ENCODE measurements around the gene RTL1. TPM values are rescaled to one million over a fixed set of nuclear protein-coding genes. Genes with fewer than 3 reads are reported as not detected.

Gene RTL1
- total and polyA plus RNA-seq, 2 donors (not counting 3 experiments of a cell fraction or from before 2014, with no cell fraction given): not detected

GRCh38 chr14:100861188-100861936 is 42.2 kb downstream of the RTL1 start:
- intact Hi-C loops (cut with micrococcal nuclease): no loop called here
- Histone ChIP-seq H4K20me1 (replicated peaks; ENCODE audit: control insufficient read depth, extremely low read depth, insufficient read depth, low read length) (no peaks in the 10 kb centered on the region), H3K27me3 (ENCODE audit: control insufficient read depth in 2 of 2, insufficient read depth in 2 of 2, low read length in 2 of 2) (no peaks in the 10 kb centered on the region), H3K4me1 (ENCODE audit: control insufficient read depth, extremely low read depth, insufficient read depth, low read length) (no peaks in the 10 kb centered on the region), H3K9me3 (replicated peaks; ENCODE audit: control insufficient read depth, insufficient read depth, low read length) (no peaks in the 10 kb centered on the region), H3K4me3 (replicated peaks in 1 of 3; ENCODE audit: insufficient read depth in 1 of 3, low read depth in 1 of 3, low read length in 3 of 3) (no peak overlapping the region), H3K79me2 (ENCODE audit: control insufficient read depth, insufficient read depth, low read length) (no peaks in the 10 kb centered on the region), H2AFZ (ENCODE audit: low read depth, low read length) (no peak overlapping the region), H3K4me2 (ENCODE audit: insufficient read depth, low read length) (no peak overlapping the region), H3K36me3 (ENCODE audit: control insufficient read depth in 2 of 2, extremely low read depth in 1 of 2, insufficient read depth in 2 of 2, low read length in 2 of 2) (peaks cover 0 to 18% of the 10 kb centered on the region in 2 experiments), H3K27ac (ENCODE audit: insufficient read depth, low read depth, low read length) (no peak overlapping the region), H3K9me1 (replicated peaks; ENCODE audit: control insufficient read depth, extremely low read depth, insufficient read depth, low read length) (no peaks in the 10 kb centered on the region), H3K9ac (replicated peaks; ENCODE audit: extremely low read depth, insufficient read depth, low read length) (no peak overlapping the region)
- CTCF ChIA-PET: no interaction called here
- no peak for FAIRE-seq
- BruUV-seq (replicated peaks): no TSS peak
- DNase-seq (ENCODE audit: low read depth, low spot score): no peak
- POLR2A ChIA-PET: no interaction called here
- TF ChIP-seq, protein P1, sequence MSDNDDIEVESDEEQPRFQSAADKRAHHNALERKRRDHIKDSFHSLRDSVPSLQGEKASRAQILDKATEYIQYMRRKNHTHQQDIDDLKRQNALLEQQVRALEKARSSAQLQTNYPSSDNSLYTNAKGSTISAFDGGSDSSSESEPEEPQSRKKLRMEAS (IDR thresholded peaks at IDR 0.05; ENCODE audit: insufficient read depth, insufficient read length): no peak
- TF ChIP-seq POLR2A (IDR thresholded peaks at IDR 0.05; ENCODE audit: low read depth, low read length): no peak
- TF ChIP-seq GATA2 (IDR thresholded peaks at IDR 0.05; ENCODE audit: insufficient read depth, insufficient read length, low read depth, low read length): no peak
- no peak for TF ChIP-seq EZH2 (IDR thresholded peaks at IDR 0.05; ENCODE audit: borderline replicate concordance, low read depth, low read length, severe bottlenecking)
- TF ChIP-seq POLR2AphosphoS5 (IDR thresholded peaks at IDR 0.05; ENCODE audit: insufficient read depth, low read depth, low read length): no peak
- TF ChIP-seq MYC (IDR thresholded peaks at IDR 0.05; ENCODE audit: low read depth, low read length): no peak
- TF ChIP-seq JUN (IDR thresholded peaks at IDR 0.05; ENCODE audit: borderline replicate concordance, insufficient read depth, insufficient read length, low read depth): no peak
- TF ChIP-seq FOS (IDR thresholded peaks at IDR 0.05; ENCODE audit: borderline replicate concordance, insufficient read depth, low read length): no peak
- dilution Hi-C loops (cut with MboI; ENCODE audit: extremely low pct_ligation_motif_present, low sequenced_read_pairs): no loop called here

Measured in endothelial cell of umbilical vein (primary cell).